Endothelial cell of hepatic sinusoid (primary cell): ENCODE results near the gene MYL5.
"Not testable (repeated sequence)": the region's sequence is repeated elsewhere in the genome, so short reads cannot be mapped to it uniquely, and the experiment has no call there.

ENCODE experiments used
- in situ Hi-C: cut with HindIII; loops from 2 replicates; pipeline ENCODE4 v1.10.0; 2017; ENCODE audit warnings: low sequenced_read_pairs

The MYL5 gene

DNA sequence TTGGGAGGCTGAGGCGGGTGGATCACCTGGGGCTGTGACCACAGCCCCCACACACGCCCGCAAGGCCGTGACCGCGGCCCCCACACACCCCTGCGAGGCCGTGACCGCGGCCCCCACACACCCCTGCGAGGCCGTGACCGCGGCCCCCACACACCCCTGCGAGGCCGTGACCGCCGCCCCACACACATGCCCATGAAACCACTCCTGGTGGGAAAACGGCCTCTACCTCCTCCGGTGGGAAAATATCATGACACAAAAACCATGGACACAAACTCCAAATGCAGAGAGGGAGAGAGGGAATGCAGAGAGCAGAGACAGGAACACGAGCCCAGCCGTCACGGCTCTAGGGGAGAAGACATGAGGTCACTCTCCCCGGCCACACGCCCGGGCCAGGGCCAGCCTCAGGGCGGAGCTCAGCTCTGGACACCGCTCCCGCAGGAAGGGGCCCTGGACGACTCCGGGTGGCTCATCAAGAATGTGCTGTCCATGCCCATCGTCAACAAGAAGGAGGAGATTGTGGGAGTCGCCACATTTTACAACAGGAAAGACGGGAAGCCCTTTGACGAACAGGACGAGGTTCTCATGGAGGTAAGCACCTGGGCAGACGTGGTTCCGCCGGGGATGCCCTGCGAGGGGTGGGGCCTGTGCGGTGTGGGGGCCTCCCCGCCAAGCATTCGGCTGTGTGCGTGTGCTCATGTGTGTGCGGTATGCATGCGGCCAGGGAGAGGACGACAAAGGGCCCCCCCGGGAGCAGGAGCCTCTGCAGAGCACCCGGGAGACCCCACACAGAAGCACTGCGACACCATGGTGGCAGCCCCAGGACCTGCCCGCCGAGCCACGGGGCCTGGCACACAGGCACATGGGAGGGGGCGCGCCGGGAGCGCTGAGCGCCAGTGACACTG, 17.7 kb upstream of the MYL5 start:
- in situ Hi-C loops: no loop called here

- in situ Hi-C loops: no loop called here
Measured at GRCh38 chr4:657338-657833, 17.0 kb upstream of the MYL5 start.

DNA sequence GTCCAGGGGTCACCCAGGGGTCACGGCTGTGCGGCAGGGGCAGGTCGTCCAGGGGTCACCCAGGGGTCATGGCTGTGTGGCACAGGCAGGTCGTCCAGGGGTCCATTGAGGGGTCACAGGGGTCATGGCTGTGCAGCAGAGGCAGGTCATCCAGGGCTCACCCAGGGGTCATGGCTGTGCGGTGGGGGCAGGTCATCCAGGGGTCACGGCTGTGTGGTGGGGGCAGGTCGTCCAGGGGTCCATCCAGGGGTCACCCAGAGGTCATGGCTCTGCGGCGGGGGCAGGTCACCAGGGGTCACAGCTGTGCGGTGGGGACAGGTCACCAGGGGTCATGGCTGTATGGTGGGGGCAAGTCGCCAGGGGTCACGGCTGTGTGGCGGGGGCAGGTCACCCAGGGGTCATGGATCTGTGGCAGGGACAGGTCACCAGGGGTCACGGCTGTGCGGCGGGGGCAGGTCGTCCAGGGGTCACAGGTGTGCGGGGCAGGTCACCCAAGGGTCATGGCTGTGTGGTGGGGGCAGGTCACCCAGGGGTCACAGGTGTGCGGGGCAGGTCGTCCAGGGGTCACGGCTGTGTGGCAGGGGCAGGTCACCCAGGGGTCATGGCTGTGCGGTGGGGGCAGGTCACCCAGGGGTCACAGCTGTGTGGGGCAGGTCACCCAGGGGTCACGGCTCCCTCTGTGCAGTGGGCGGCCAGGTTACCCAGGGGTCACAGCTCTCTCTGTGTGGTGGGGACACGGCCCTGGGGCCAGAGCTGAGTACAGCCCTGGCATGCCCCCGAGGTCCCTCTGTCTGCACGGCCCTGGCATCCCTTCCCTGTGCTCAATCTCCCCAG, 16.3 kb upstream of the MYL5 start:
- in situ Hi-C loops: no loop called here

GRCh38 chr4:658681-659667, 15.4 kb upstream of the MYL5 start:
- in situ Hi-C loops: no loop called here

DNA sequence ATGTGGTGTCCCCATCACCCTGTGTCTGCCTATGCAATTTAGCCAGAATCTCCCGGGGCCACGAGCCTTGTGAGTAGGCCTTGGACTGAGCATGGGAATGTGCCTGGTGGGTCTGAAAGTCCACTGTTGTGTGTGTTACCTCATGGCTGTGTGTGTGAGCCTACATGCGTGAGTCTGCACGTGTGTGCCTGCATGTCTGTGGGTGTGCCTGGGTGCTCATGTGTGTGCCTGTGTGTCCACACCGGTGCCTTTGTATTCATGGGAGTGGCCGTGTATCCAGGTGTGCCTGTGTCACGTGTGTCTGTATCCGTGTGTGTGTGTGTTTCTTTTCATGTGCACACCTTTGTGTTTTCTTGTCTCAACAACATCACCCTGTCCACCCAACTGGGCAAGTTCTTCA, 14.5 kb upstream of the MYL5 start:
- in situ Hi-C loops: no loop called here

DNA sequence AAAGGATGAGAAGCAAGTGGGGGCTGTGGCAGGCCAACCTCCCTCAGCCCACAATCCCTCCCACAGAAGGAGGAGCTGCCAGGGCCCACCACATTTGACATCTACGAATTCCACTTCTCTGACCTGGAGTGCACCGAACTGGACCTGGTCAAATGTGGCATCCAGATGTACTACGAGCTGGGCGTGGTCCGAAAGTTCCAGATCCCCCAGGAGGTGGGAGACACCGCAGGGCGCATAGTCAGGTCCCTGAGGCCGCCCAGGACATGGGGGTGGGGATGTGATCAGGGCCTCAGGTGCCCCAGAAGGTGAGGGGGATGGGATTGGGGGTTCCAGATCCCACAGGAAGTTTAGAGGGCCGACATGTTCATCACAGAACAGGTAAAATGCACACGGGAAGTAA, 13.9 kb upstream of the MYL5 start:
- in situ Hi-C loops: no loop called here

- in situ Hi-C loops: no loop called here
Measured at GRCh38 chr4:661231-661630, 13.1 kb upstream of the MYL5 start.

DNA sequence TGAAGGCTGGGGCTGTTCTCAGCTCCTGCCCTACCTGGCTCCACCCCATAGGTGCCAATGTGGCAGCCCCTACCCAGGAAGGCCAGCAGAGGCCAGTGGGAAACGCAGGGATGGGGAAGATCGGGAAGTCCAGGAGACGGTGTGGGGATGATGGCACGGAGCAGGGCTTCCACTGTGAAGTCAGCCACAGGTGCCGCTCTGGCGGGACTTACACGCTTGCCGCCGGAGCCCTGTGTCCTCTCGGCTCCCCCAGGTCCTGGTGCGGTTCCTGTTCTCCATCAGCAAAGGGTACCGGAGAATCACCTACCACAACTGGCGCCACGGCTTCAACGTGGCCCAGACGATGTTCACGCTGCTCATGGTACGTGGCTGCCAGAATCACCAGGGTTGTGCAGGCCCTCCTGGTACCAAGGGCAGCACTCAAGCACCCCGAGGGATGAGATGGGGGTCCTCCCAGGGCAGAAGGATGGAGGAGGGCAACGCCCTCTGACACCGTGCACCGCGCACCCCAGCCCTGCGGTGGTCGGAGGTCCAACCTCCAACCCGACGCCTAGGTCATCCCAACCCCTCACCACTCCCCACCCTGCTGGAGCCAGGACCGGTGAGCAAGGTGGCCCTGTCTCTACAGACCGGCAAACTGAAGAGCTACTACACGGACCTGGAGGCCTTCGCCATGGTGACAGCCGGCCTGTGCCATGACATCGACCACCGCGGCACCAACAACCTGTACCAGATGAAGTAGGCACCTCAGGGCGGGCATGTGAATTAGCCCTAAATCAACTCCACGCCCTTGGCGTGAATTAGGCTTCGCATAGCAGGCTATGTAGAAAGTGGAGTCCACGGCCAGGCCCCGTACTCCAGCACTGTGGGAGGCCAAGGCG, 12.2 kb upstream of the MYL5 start:
- in situ Hi-C loops: no loop called here

- in situ Hi-C loops: no loop called here
Measured at GRCh38 chr4:663046-663437, 11.3 kb upstream of the MYL5 start.

- in situ Hi-C loops: no loop called here
Measured at GRCh38 chr4:663438-664428, 10.6 kb upstream of the MYL5 start.

DNA sequence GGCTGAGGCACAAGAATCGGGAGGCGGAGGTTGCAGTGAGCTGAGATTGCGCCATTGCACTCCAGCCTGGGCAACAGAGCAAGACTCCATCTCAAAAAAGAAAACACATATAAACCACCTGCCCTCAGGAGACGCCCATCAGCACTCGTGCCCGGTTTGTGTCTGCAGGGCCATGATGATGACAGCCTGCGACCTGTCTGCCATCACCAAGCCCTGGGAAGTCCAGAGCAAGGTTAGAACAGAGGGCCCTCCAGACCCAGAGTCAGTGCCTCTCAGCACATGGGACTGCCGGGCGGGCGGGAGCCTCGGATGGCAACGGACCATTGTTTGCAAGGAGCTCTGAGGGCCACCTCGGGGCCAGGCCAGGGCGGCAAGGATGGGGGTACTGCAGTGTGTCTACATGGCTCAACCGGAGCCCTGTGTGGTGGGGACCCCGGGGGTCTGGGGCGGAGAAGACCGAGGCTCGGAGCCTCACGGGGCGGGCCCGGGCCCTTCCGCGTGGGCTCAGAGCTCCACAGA, 9.6 kb upstream of the MYL5 start:
- in situ Hi-C loops: no loop called here

GRCh38 chr4:665381-665750, 9.0 kb upstream of the MYL5 start:
- in situ Hi-C loops: no loop called here

- in situ Hi-C loops: no loop called here
Measured at GRCh38 chr4:665751-666435, 8.4 kb upstream of the MYL5 start.

- in situ Hi-C loops: no loop called here
Measured at GRCh38 chr4:666436-666810, 7.9 kb upstream of the MYL5 start.

DNA sequence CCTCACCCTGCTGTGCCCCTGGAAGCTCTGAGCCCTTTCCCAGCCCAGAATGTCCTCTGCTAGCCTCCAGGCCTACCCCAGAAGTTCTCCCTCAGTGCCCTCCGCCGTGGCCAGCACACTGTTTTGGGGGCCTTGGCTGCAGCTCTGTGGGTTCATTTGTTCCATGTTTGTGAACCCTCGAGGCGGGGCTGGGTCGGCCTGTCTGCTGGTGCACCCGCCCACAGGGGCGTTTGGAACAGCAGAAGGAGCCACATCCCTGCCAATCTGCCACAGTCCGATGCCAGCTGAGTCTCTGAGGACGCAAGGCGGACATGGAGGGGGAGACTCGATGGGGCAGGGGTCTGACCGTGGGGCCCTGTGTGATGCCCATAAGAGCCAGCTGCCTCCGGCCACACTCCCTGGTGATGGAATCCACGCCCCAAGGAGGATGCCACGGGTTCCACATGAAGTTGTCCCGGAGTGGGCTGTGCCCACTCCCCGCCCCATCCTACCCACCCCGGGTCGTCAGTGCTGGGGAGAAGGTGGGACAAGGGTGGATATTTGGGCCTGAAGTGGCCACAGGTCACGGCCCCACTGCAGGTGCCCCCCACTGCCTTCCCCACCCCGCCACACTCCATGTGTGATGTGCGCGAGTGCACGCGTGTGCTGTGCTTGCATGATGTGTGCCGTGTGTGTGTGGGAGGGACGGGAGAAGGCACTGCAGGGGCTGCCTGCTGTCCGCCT, 7.4 kb upstream of the MYL5 start:
- in situ Hi-C loops: no loop called here

GRCh38 chr4:667545-667925, 6.8 kb upstream of the MYL5 start:
- in situ Hi-C loops: no loop called here

- in situ Hi-C loops: not testable (repeated sequence)
Measured at GRCh38 chr4:668219-668618, 6.1 kb upstream of the MYL5 start.
